Pancreas (tissue), 10 donors: ENCODE results near the gene P4HTM. TPM values are rescaled to one million over a fixed set of nuclear protein-coding genes. Genes with fewer than 3 reads are reported as not detected.

Source experiments
- ATAC-seq, 4 donors: fragments of 200-7000 bp; cut with Tn5 transposase; one replicate each; pipeline versions ENCODE4 v1.8.0 to v1.9.1; 2020; ENCODE audit warnings: mild to moderate bottlenecking in 4 of 4, moderate library complexity in 4 of 4
- DNase-seq, 6 donors: peaks; one replicate each; pipeline ENCODE4 v3.0.0-alpha.2; 2020
- FAIRE-seq: peaks from 2 replicates; lab custom pipeline; 2012; peaks lifted over from hg19 to GRCh38; lab: Jason Lieb, UNC
- H3K27ac ChIP-seq, 4 donors: fragments of 200-600 bp; sonication (generic); 1 replicate in 3 of 4; 2 replicates in 1 of 4; pipeline versions ENCODE4 v1.5.0 to v1.8.0; 2020
- H3K27me3 ChIP-seq, 4 donors: fragments of 200-600 bp; one replicate each; pipeline ENCODE4 v1.8.0; 2021
- H3K36me3 ChIP-seq, 3 donors: fragments of 200-600 bp; sonication (generic) in 1 of 3; one replicate each; pipeline versions ENCODE4 v1.5.0 to v1.8.0; 2020 to 2021
- H3K4me1 ChIP-seq, 3 donors: fragments of 200-600 bp; one replicate each; pipeline ENCODE4 v1.8.0; 2021
- H3K4me3 ChIP-seq, 4 donors: fragments of 200-600 bp; sonication (generic) in 2 of 4; one replicate each; pipeline versions ENCODE4 v1.5.0 to v1.8.0; 2020 to 2021
- H3K9me3 ChIP-seq, 4 donors: fragments of 200-600 bp; one replicate each; pipeline ENCODE4 v1.8.0; 2021
- WGBS, 2 donors: extraction: QIAGEN DNeasy Blood & Tissue Kit; methylation state at CpG; one replicate each; pipeline ENCODE4 v1.1.7; 2013; 5-methylcytosine and 5-hydroxymethylcytosine counted together
- intact Hi-C, 3 donors: fragments of 100-400 bp; cut with DNase I; formaldehyde crosslinking; loops; one replicate each; pipeline versions ENCODE4 v1.11.1 to v1.14.2; 2022
- microRNA-seq, 2 donors: library from miRNA; unstranded; fragments of <30 nt; microRNA quantifications; one replicate each; pipeline versions ENCODE4 to v1.1.0, GENCODE V29; 2019 to 2020
- polyA plus RNA-seq, 2 donors: library from polyadenylated mRNA; stranded (reverse); fragments of 200-250 nt; gene quantifications; one replicate each; pipeline ENCODE4 v1.2.3, GENCODE V29; 2013
- total RNA-seq, 6 donors: library from RNA; stranded (reverse); fragmentation: NEBNext Ultra II Directional in 4 of 6; extraction: Animal tissue kit (Norgen Biotek cat#: 25700) in 4 of 6; gene quantifications; one replicate each; pipeline versions ENCODE4 v1.2.1 to v1.2.4, GENCODE V29; 2021 to 2023
- TF ChIP-seq, protein P1 (sequence below), 4 donors: fragments of 200-600 bp; sonication (generic) in 3 of 4; IDR thresholded peaks; one replicate each; pipeline versions ENCODE4 v1.5.0 to v1.8.0; 2021; ENCODE audit warnings: antibody characterized with exemption in 4 of 4
- donor health status: healthy with polysubstance abuse.
- donor health status: DM: no; HTN: no; CAD: no; lungs with moderate emphysema.
- donor health status: DM: no; HTN: no; CAD: no.
- donor health status: control.
- donor health status: control.
- donor health status: Bipolar disorder and iron deficiency.
- donor health status: DM: yes; HTN: yes; CAD: no.
- donor health status: DM: no; HTN: no; CAD: no.
- donor health status: DM: no; HTN: no; CAD: no.
- donor health status: DM: yes; HTN: yes; CAD: no.

P4HTM gene
- total and polyA plus RNA-seq, 8 donors: 29.9 to 108 (median 41.4) TPM

DNA sequence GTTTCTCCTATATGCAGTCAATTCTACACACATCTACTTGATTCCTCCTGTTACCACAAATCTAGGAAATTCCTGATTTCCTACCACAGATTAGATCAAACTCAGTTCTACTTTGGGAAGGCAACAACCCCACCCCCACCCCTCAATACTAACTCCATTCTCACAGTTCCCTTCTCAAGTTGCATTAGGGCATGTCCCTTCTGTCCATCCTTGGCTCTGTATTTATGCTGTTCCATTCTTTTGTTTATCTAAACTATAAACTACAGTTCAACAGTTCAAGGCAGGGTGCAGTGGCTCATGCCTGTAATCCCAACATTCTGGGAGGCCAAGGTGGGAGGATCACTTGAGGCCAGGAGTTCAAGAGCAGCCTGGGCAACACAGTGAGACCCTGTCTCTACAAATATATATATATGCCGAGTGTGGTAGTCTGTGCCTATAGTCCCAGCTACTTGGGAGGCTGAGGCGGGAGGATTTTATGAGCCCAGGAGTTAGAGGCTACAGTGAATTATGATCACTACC, 64.4 kb downstream of the P4HTM start:
- no peaks in the 10 kb centered on the region for H3K27me3 ChIP-seq
- no peaks in the 10 kb centered on the region for H3K9me3 ChIP-seq
- 100% methylated on average over 2 of the region's 2 CpGs for WGBS, 2 donors
- ATAC-seq: no peak
- no peak for DNase-seq
- H3K27ac ChIP-seq: no peak overlapping the region
- no peaks in the 10 kb centered on the region for H3K4me1 ChIP-seq
- no peak for FAIRE-seq
- intact Hi-C loops: no loop called here
- TF ChIP-seq, protein P1, sequence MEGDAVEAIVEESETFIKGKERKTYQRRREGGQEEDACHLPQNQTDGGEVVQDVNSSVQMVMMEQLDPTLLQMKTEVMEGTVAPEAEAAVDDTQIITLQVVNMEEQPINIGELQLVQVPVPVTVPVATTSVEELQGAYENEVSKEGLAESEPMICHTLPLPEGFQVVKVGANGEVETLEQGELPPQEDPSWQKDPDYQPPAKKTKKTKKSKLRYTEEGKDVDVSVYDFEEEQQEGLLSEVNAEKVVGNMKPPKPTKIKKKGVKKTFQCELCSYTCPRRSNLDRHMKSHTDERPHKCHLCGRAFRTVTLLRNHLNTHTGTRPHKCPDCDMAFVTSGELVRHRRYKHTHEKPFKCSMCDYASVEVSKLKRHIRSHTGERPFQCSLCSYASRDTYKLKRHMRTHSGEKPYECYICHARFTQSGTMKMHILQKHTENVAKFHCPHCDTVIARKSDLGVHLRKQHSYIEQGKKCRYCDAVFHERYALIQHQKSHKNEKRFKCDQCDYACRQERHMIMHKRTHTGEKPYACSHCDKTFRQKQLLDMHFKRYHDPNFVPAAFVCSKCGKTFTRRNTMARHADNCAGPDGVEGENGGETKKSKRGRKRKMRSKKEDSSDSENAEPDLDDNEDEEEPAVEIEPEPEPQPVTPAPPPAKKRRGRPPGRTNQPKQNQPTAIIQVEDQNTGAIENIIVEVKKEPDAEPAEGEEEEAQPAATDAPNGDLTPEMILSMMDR (IDR thresholded peaks at IDR 0.05): no peak
- no peak overlapping the region for H3K4me3 ChIP-seq
- H3K36me3 ChIP-seq: peaks cover 0 to 30% (median 13%) of the 10 kb centered on the region in 3 donors

Small RNA genes lying within 50 kb of the gene (microRNA-seq; reads per million reads assigned to microRNA genes)
- gene MIR191 (5,168 to 6,997 reads per million in 2 donors), gene MIR425 (835 to 956 reads per million in 2 donors)

Other genes starting within 250 kb of the P4HTM start
- 10 to 100 TPM; 17.5 to 33.9 (median 23.8) TPM for gene PRKAR2A, start 142.4 kb upstream of the P4HTM start, total RNA-seq
- 1 to 10 TPM; 4.2 to 6.9 TPM for gene PRKAR2A, start 142.4 kb upstream of the P4HTM start, polyA plus RNA-seq
- 10 to 100 TPM in 3 of 6 donors, 1 to 10 TPM in 3; 8.3 to 15.7 (median 10.0) TPM for gene SLC25A20, start 91.4 kb upstream of the P4HTM start, total RNA-seq
- gene SLC25A20, start 91.4 kb upstream of the P4HTM start, polyA plus RNA-seq: 10 to 100 TPM in 1 of 2 donors, 1 to 10 TPM in 1; 9.6 to 14.8 TPM
- gene ARIH2, start 71.4 kb upstream of the P4HTM start, total RNA-seq: 10 to 100 TPM; 33.3 to 45.8 (median 40.4) TPM
- gene ARIH2, start 71.4 kb upstream of the P4HTM start, polyA plus RNA-seq: 10 to 100 TPM; 50.0 to 53.6 TPM
- gene WDR6, start 17.1 kb downstream of the P4HTM start, total RNA-seq: 100 to 1,000 TPM in 1 of 6 donors, 10 to 100 TPM in 5; 57.1 to 155 (median 83.4) TPM
- 100 to 1,000 TPM; 271 to 374 TPM for gene WDR6, start 17.1 kb downstream of the P4HTM start, polyA plus RNA-seq
- gene DALRD3, start 28.3 kb downstream of the P4HTM start, total RNA-seq: 10 to 100 TPM; 19.5 to 31.8 (median 25.3) TPM
- gene DALRD3, start 28.3 kb downstream of the P4HTM start, polyA plus RNA-seq: 10 to 100 TPM; 37.1 to 57.2 TPM
- 10 to 100 TPM; 20.9 to 33.9 (median 30.6) TPM for gene NDUFAF3, start 31.9 kb downstream of the P4HTM start, total RNA-seq
- gene NDUFAF3, start 31.9 kb downstream of the P4HTM start, polyA plus RNA-seq: 10 to 100 TPM; 63.7 to 72.1 TPM
- gene IMPDH2, start 39.2 kb downstream of the P4HTM start, total RNA-seq: 100 to 1,000 TPM; 107 to 320 (median 174) TPM
- gene IMPDH2, start 39.2 kb downstream of the P4HTM start, polyA plus RNA-seq: 100 to 1,000 TPM; 147 to 150 TPM
- 10 to 100 TPM; 20.9 to 48.1 (median 28.2) TPM for gene QRICH1, start 103.8 kb downstream of the P4HTM start, total RNA-seq
- gene QRICH1, start 103.8 kb downstream of the P4HTM start, polyA plus RNA-seq: 10 to 100 TPM; 27.8 to 46.3 TPM
- 100 to 1,000 TPM in 5 of 6 donors, 10 to 100 TPM in 1; 82.0 to 148 (median 131) TPM for gene QARS1, start 114.5 kb downstream of the P4HTM start, total RNA-seq
- gene QARS1, start 114.5 kb downstream of the P4HTM start, polyA plus RNA-seq: 100 to 1,000 TPM; 197 to 213 TPM
- gene USP19, start 130.6 kb downstream of the P4HTM start, total RNA-seq: 10 to 100 TPM; 20.7 to 44.2 (median 27.6) TPM
- gene USP19, start 130.6 kb downstream of the P4HTM start, polyA plus RNA-seq: 10 to 100 TPM; 25.3 to 25.5 TPM
- gene LAMB2, start 142.8 kb downstream of the P4HTM start, total RNA-seq: 100 to 1,000 TPM in 2 of 6 donors, 10 to 100 TPM in 4; 74.4 to 215 (median 90.4) TPM
- 100 to 1,000 TPM; 438 to 483 TPM for gene LAMB2, start 142.8 kb downstream of the P4HTM start, polyA plus RNA-seq
- gene CCDC71, start 176.1 kb downstream of the P4HTM start, total RNA-seq: 10 to 100 TPM in 1 of 6 donors, 1 to 10 TPM in 5; 5.9 to 11.0 (median 8.3) TPM
- 10 to 100 TPM in 1 of 2 donors, 1 to 10 TPM in 1; 7.6 to 10.2 TPM for gene CCDC71, start 176.1 kb downstream of the P4HTM start, polyA plus RNA-seq
- gene KLHDC8B, start 181.4 kb downstream of the P4HTM start, total RNA-seq: 10 to 100 TPM in 3 of 6 donors, 1 to 10 TPM in 3; 5.5 to 13.7 (median 10.0) TPM
- gene KLHDC8B, start 181.4 kb downstream of the P4HTM start, polyA plus RNA-seq: 10 to 100 TPM; 11.8 to 19.1 TPM